PFSK-1 (cell line): ENCODE results near the gene POM121.
"Not testable (repeated sequence)": the region's sequence is repeated elsewhere in the genome, so short reads cannot be mapped to it uniquely, and the experiment has no call there.

Source experiments
- FOXP2 ChIP-seq: optimal IDR thresholded peaks from 2 replicates; pipeline ENCODE3; 2011; ENCODE audit warnings: borderline replicate concordance, control low read depth, inconsistent platforms; ENCODE audit not compliant: insufficient read depth; ENCODE audit errors: extremely low read length, extremely low read depth
- POLR2AphosphoS5 ChIP-seq: IDR thresholded peaks from 2 replicates; pipeline ENCODE4 v1.6.1; 2012; ENCODE audit warnings: low read depth, mild to moderate bottlenecking, control low read depth, low read length, moderate library complexity
- TAF1 ChIP-seq: IDR thresholded peaks from 2 replicates; pipeline ENCODE4 v1.6.1; 2012; ENCODE audit warnings: low read length, control low read depth, borderline replicate concordance; ENCODE audit not compliant: insufficient read depth
- TF ChIP-seq, protein P1 (sequence below), 2 experiments: IDR thresholded peaks; 2 replicates each; pipeline versions ENCODE4 v1.6.1 to v1.8.0; 2011 to 2012; ENCODE audit warnings: low read depth in 2 of 2, low read length in 2 of 2, control low read depth in 1 of 2, inconsistent platforms in 1 of 2, mild to moderate bottlenecking in 1 of 2, moderate library complexity in 1 of 2; ENCODE audit not compliant: insufficient read depth in 1 of 2

DNA sequence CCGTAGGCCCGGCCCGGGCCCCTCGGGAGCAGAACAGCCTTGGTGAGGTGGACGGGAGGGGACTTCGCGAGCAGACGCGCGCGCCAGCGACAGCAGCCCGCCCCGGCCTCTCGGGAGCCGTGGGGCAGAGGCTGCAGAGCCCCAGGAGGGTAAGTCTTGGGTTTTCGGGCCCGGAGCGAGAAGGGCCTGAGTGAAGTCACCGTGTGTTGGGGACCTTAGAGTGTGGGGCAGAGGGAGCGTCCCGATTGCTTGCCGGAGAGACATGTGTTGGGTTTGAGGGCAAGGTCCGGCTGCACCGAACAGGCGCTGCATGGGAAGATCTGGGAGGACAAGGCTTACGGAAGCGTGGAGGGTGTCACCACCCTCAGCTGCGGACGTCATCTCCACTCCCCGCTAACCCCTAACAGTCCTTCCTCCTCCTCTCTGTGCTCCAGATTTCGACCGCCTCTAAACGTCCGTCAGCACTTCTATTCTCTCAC, 45.1 kb upstream of the POM121 start:
- not testable (repeated sequence) for TF ChIP-seq POLR2AphosphoS5, FOXP2
- 0 out of 2 replicates have a peak, but pooled peaks have one; percentile 38 for TF ChIP-seq TAF1
- TF ChIP-seq, protein P1, sequence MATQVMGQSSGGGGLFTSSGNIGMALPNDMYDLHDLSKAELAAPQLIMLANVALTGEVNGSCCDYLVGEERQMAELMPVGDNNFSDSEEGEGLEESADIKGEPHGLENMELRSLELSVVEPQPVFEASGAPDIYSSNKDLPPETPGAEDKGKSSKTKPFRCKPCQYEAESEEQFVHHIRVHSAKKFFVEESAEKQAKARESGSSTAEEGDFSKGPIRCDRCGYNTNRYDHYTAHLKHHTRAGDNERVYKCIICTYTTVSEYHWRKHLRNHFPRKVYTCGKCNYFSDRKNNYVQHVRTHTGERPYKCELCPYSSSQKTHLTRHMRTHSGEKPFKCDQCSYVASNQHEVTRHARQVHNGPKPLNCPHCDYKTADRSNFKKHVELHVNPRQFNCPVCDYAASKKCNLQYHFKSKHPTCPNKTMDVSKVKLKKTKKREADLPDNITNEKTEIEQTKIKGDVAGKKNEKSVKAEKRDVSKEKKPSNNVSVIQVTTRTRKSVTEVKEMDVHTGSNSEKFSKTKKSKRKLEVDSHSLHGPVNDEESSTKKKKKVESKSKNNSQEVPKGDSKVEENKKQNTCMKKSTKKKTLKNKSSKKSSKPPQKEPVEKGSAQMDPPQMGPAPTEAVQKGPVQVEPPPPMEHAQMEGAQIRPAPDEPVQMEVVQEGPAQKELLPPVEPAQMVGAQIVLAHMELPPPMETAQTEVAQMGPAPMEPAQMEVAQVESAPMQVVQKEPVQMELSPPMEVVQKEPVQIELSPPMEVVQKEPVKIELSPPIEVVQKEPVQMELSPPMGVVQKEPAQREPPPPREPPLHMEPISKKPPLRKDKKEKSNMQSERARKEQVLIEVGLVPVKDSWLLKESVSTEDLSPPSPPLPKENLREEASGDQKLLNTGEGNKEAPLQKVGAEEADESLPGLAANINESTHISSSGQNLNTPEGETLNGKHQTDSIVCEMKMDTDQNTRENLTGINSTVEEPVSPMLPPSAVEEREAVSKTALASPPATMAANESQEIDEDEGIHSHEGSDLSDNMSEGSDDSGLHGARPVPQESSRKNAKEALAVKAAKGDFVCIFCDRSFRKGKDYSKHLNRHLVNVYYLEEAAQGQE (IDR thresholded peaks at IDR 0.05; ENCODE audit: insufficient read depth in 1 of 2, low read depth in 2 of 2, low read length in 2 of 2), result not testable (repeated sequence)
